MCF 10A (cell line): ENCODE measurements around the gene SHTN1. TPM values are rescaled to one million over a fixed set of nuclear protein-coding genes. Genes with fewer than 3 reads are reported as not detected.

Experiments
- BruUV-seq: library from RNA; stranded (reverse); fragments of 400-500 nt; replicated peaks from 2 replicates; lab custom pipeline; 2021; lab: Mats Ljungman, UMichigan
- CTCF ChIA-PET: fragments of 300-600 bp; sonication (Branson Sonifier 250); formaldehyde crosslinking; extraction: SDS; loops from one replicate; lab custom pipeline; 2021; ENCODE audit warnings: antibody characterized with exemption, inconsistent platforms; lab: Yijun Ruan, JAX
- POLR2A ChIA-PET: fragments of 300-600, 350-650 bp; sonication (Branson Sonifier 250); formaldehyde crosslinking; extraction: SDS; loops from one replicate; lab custom pipeline; 2020; ENCODE audit warnings: antibody characterized with exemption, inconsistent platforms; lab: Yijun Ruan, JAX
- DNase-seq: peaks from one replicate; pipeline ENCODE4 v3.0.0-alpha.2; 2018; ENCODE audit not compliant: unreplicated experiment
- H3K27ac Mint-ChIP-seq: one replicate; pipeline ENCODE4 v1.8.0; 2022; ENCODE audit warnings: mild to moderate bottlenecking, low read depth, mixed read lengths; ENCODE audit not compliant: unreplicated experiment
- H3K27me3 Mint-ChIP-seq: one replicate; pipeline ENCODE4 v1.8.0; 2022; ENCODE audit warnings: mixed read lengths; ENCODE audit not compliant: insufficient read depth, unreplicated experiment
- H3K36me3 Mint-ChIP-seq: one replicate; pipeline ENCODE4 v1.8.0; 2022; ENCODE audit warnings: mild to moderate bottlenecking, moderate library complexity, mixed read lengths; ENCODE audit not compliant: insufficient read depth, unreplicated experiment
- H3K4me1 Mint-ChIP-seq: one replicate; pipeline ENCODE4 v1.8.0; 2022; ENCODE audit warnings: mixed read lengths; ENCODE audit not compliant: insufficient read depth, unreplicated experiment
- H3K4me3 Mint-ChIP-seq: one replicate; pipeline ENCODE4 v1.8.0; 2022; ENCODE audit warnings: mild to moderate bottlenecking, moderate library complexity, mixed read lengths; ENCODE audit not compliant: unreplicated experiment
- H3K9me3 Mint-ChIP-seq: one replicate; pipeline ENCODE4 v1.8.0; 2022; ENCODE audit warnings: mixed read lengths; ENCODE audit not compliant: unreplicated experiment
- CTCF ChIP-seq: fragments of 200-600 bp; IDR thresholded peaks from one replicate; pipeline ENCODE4 v1.8.0; 2022; ENCODE audit warnings: antibody characterized with exemption, mild to moderate bottlenecking; ENCODE audit not compliant: unreplicated experiment
- intact Hi-C: fragments of 100-400 bp; cut with micrococcal nuclease; formaldehyde crosslinking; loops from 2 replicates; pipeline ENCODE4 v1.14.1; 2022
- total RNA-seq: library from RNA; stranded (reverse); gene quantifications from 2 replicates; pipeline ENCODE4 v1.2.3, GENCODE V29; 2022

The SHTN1 gene
- total RNA-seq, 1 experiment from 2014 or later, result 39.2 TPM

GRCh38 chr10:116849248-116850057, 155.5 kb downstream of the SHTN1 start, which contains the start of gene ENO4:
Gene ENO4 (plus strand): TSS chr10:116849499. CDS start chr10:116849567, 68 bp downstream.
- Mint-ChIP-seq H3K4me3 (peak within 1 kb of the TSS; percentile 90), H3K27ac (peak within 1 kb of the TSS; percentile 95), H3K4me1 (peaks cover 29% of the 10 kb centered on the region), H3K9me3 (no peaks in the 10 kb centered on the region), H3K27me3 (no peaks in the 10 kb centered on the region), H3K36me3 (no peaks in the 10 kb centered on the region)
- DNase-seq, result peak; percentile 89
- ChIA-PET POLR2A (interaction anchor here (0.7 to 2.3 kb wide), 16 partner anchors 9 to 318 kb away, joined by 3 to 24 read pairs (median 3); no protein-coding TSS in a partner anchor), CTCF (interaction anchor here (0.7 to 1.6 kb wide), 5 partner anchors 12 to 325 kb away, joined by 3 to 11 read pairs (median 4); no protein-coding TSS in a partner anchor)
- intact Hi-C loops, result loop anchor here (2.0 to 5.0 kb wide), 2 partner anchors 38 to 155 kb away; partner anchors contain the start of gene SHTN1
- TF ChIP-seq CTCF, result no peak
- BruUV-seq, result TSS peak; percentile 72

DNA sequence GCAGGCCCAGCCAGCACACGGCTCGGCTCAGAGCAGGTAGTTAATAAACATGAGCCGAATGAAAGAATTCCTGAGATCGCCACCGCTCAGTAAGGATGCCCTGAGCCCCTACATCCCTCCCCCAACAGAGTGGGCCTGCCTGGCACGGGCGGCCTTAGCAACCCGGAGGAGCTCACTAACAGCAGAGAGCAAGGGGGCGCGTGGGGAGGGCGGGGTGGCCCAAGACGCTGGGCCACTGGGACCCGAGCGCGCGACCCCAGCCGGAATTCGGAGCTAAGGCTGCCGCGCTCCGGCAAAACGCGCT, 156.1 kb downstream of the SHTN1 start:
- H3K36me3 Mint-ChIP-seq, result no peaks in the 10 kb centered on the region
- CTCF ChIA-PET, result interaction anchor here (1.0 to 1.6 kb wide), 3 partner anchors 43 to 326 kb away, joined by 4 to 11 read pairs (median 8); no protein-coding TSS in a partner anchor
- no TSS peak for BruUV-seq
- POLR2A ChIA-PET, result interaction anchor here (0.7 to 2.3 kb wide), 15 partner anchors 9 to 318 kb away, joined by 3 to 24 read pairs (median 3); no protein-coding TSS in a partner anchor
- peak overlapping the region; percentile 95 for H3K27ac Mint-ChIP-seq
- no peak for DNase-seq
- H3K9me3 Mint-ChIP-seq, result no peaks in the 10 kb centered on the region
- intact Hi-C loops, result loop anchor here (2.0 kb wide), 1 partner anchor 156 kb away; the partner anchor contains the start of gene SHTN1
- TF ChIP-seq CTCF, result no peak
- H3K27me3 Mint-ChIP-seq, result no peaks in the 10 kb centered on the region
- peak overlapping the region; percentile 90 for H3K4me3 Mint-ChIP-seq
- peaks cover 29% of the 10 kb centered on the region for H3K4me1 Mint-ChIP-seq

GRCh38 chr10:116848032-116848943, 156.7 kb downstream of the SHTN1 start:
- BruUV-seq, result no TSS peak
- Mint-ChIP-seq H3K4me1 (peaks cover 29% of the 10 kb centered on the region), H3K36me3 (no peaks in the 10 kb centered on the region), H3K27ac (peak overlapping the region; percentile 95), H3K9me3 (no peaks in the 10 kb centered on the region), H3K27me3 (no peaks in the 10 kb centered on the region), H3K4me3 (peak overlapping the region; percentile 90)
- peak; percentile 12 for DNase-seq
- ChIA-PET POLR2A (interaction anchor here (0.7 to 2.3 kb wide), 11 partner anchors 8 to 319 kb away, joined by 3 to 24 read pairs (median 4); no protein-coding TSS in a partner anchor), CTCF (interaction anchor here (0.6 to 1.5 kb wide), 3 partner anchors 319 to 884 kb away, joined by 3 to 8 read pairs (median 4); no protein-coding TSS in a partner anchor)
- TF ChIP-seq CTCF, result no peak
- intact Hi-C loops, result loop anchor here (2.0 kb wide), 1 partner anchor 157 kb away; the partner anchor contains the start of gene SHTN1
